ENCODE results near the gene NDOR1.
"Not testable (repeated sequence)": the region's sequence is repeated elsewhere in the genome, so short reads cannot be mapped to it uniquely, and the experiment has no call there.

The NDOR1 gene

DNA sequence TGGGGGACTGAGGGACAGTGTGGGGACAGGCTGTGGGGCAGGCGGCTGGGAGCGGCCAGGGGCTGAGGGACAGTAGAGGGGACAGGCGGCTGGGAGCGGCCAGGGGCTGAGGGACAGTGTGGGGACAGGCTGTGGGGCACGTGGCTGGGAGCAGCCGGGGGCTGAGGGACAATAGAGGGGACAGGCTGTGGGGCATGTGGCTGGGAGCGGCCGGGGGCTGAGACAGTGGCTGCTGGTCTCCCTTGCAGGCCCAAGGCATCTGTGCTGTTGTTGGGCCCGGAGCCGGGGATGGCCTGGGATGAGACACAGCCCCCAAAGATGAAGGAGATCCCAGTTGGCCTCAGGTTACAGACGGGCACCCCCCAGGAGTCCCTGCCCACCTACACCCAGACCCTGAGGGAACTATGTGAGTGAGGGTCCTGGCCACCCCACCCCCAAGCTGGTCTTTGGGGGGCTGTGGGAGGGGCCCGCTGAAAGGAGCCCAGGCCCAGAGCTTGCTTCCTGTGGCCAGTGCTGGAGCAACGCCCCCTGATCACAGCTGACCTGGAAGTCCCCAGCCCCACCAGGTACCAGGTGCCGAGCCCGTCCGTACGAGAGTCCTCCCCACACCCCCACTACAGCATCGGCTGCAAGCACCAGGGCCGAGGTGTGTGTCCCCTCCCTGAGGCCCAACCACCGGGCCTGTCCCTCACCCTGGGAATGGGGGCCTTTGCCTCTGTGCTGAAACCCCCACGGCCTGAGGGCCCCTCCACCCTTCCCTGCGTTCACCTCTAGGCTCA lies 46.2 kb downstream of the NDOR1 start:
- Histone ChIP-seq H3K36me3 (ENCODE audit: insufficient read depth, low read length) (no peaks in the 10 kb centered on the region), H3K79me2 (ENCODE audit: control insufficient read depth, insufficient read depth, low read length, unreplicated experiment) (peaks cover 13% of the 10 kb centered on the region), H3K27me3 (ENCODE audit: insufficient read depth, low read length) (no peaks in the 10 kb centered on the region), H3K27ac (ENCODE audit: low read depth, low read length) (no peak overlapping the region), H3K4me3 (ENCODE audit: low read depth, low read length) (no peak overlapping the region), H3K4me1 (ENCODE audit: control insufficient read depth, insufficient read depth, low read length, unreplicated experiment) (peaks cover 11% of the 10 kb centered on the region), H2AFZ (ENCODE audit: low read length, unreplicated experiment) (no peak overlapping the region)

DNA sequence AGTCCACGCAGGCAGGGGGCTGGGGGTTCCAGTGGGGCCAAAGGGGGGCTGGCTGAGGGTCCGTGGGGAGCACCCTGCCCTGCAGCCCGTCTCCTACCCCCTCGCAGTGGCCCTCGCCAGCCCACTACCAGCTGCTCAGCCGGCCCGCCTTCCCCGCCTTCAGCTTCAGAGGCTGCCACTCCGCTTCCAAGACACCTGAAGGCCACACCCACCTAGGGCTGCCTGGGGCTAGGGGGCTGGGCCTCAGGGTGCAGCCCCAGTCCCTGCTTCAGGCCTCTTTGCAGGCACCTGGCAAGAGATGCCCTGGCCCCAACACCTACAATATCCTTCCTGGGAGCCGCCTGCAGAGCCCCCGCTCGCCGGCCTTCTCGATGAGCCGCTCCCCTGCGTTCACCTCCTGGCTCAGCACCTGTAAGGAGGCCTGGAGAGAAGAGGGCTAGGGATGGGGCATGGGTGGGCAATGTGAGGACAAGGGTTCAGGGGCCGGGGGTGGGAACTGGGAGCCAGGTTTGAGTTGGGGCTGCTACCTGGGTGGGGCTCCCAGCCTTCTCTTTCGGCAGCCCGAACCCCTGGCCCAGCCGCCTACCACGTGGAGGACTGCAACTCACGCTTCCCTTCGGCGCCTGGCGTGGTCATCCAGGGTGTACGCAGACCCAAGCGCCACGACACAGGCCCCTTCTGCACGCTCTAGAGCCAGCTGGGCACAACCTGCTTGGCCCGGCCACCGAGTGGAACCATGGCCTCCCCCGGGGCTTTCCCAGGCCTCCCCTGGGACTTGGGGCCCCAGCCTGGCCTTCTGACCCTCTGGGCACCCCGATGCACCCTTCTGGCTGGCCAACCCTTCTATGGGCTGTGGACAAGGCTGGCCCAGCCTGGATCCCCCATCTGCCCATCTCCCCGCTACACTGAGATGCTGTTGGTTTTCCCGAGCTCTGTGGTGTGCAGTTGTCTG lies 47.3 kb downstream of the NDOR1 start:
- H3K27ac ChIP-seq (ENCODE audit: low read depth, low read length), result no peak overlapping the region
- H3K79me2 ChIP-seq (ENCODE audit: control insufficient read depth, insufficient read depth, low read length, unreplicated experiment), result peaks cover 19% of the 10 kb centered on the region
- H3K4me3 ChIP-seq (ENCODE audit: low read depth, low read length), result no peak overlapping the region
- no peaks in the 10 kb centered on the region for H3K27me3 ChIP-seq (ENCODE audit: insufficient read depth, low read length)
- H3K4me1 ChIP-seq (ENCODE audit: control insufficient read depth, insufficient read depth, low read length, unreplicated experiment), result peaks cover 14% of the 10 kb centered on the region
- 0 out of 2 replicates have a peak, but pooled peaks cover 3% of the 10 kb centered on the region for H3K36me3 ChIP-seq (ENCODE audit: insufficient read depth, low read length)
- H2AFZ ChIP-seq (ENCODE audit: low read length, unreplicated experiment), result no peak overlapping the region

DNA sequence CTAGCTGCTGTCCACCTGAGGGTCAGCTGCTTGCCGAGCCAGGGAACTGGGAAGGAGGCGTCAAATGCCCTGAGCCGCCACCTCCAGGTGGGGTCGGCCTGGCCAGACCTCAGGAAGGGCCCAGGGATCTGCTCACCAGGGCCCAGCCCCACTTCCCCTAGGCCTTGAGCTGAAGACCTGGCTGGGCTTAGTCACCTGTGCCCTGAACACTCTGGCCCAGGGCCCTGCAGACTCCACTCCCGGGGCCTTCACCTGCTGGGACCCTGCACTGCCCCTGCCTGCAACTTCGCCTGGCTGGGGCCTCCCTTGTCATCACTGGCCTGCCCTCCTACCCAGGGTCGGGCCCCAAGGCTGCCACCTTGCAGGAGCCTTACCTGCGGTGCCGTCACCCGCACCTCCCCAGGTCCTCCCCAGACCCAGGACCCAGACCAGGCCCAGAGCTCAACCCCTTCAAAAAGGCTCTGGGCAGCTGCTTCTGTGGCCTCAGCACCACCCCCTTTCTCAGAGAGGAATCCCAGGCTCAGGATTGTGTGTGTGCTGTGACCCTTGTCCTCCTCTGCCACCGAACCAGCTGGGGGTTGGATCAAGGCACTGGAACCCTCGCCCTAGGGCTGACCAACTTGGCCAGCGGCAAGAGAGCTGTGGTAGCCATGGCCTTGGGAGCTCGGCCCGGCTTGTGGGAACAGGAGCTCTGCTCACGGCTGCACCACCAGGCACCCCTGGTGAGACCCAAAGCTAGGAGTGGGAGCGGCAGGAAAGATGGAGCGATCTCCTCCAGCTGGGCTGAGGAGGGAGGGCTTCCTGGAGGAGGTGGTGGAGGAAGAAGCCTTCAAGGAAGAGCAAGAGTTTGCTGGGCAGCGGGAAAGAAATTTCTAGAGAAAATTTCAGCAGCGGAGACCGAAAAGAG lies 48.5 kb downstream of the NDOR1 start:
- Histone ChIP-seq H2AFZ (ENCODE audit: low read length, unreplicated experiment) (peak overlapping the region; percentile 98), H3K27me3 (ENCODE audit: insufficient read depth, low read length) (no peaks in the 10 kb centered on the region), H3K27ac (ENCODE audit: low read depth, low read length) (no peak overlapping the region), H3K4me1 (ENCODE audit: control insufficient read depth, insufficient read depth, low read length, unreplicated experiment) (peaks cover 14% of the 10 kb centered on the region), H3K36me3 (ENCODE audit: insufficient read depth, low read length) (peaks cover 6% of the 10 kb centered on the region; the same call in 1 of the 2 replicates), H3K79me2 (ENCODE audit: control insufficient read depth, insufficient read depth, low read length, unreplicated experiment) (peaks cover 19% of the 10 kb centered on the region), H3K4me3 (ENCODE audit: low read depth, low read length) (peak overlapping the region; percentile 83)

DNA sequence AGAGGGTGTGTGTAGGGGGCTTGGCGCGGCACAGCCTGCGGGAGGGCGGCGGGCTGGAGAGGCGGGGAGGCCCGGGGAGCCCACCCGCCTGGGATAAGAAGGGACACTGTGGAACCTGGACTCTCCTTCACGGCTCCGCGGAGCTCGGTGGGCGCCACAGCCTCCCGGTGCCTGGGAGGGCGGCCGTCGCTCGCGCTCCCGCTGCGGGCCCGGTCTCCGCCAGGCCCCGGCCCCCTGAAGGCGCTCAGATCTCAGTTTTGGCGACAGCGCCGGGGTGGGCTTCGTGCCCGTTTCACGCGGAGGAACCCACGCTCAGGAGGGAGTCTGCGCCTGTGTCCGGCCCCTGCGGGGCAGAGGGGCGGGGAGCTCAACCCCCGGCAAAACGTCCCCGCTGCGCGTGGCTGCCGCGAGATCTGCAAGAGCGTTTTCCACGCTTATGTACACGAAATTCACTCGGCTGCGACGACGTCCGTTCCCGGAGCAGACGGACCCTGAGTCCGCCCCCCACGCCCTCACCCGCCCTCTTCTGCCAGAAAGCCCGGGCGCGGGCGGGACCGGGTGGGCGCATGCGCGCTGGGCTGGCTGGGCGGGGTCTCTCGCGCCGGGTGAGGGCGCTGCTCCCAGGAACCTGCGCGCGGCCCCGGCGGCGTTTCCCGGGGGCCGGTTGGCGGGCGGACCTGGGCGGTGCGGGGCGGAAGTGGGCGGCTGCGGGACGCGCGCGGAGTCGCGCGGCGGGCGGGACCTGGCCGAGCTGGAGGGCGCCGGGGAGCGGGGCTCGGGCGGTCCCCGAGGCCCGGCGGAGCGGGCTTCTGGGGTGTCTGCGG lies 49.3 kb downstream of the NDOR1 start, which contains the start of gene NELFB:
TSS of gene NELFB (plus strand) at position 704 of the 824 bp plus-strand sequence.
- Histone ChIP-seq H3K4me1 (ENCODE audit: control insufficient read depth, insufficient read depth, low read length, unreplicated experiment) (peaks cover 14% of the 10 kb centered on the region), H3K27ac (ENCODE audit: low read depth, low read length) (no peak within 1 kb of the TSS), H3K4me3 (ENCODE audit: low read depth, low read length) (peak within 1 kb of the TSS; percentile 83), H2AFZ (ENCODE audit: low read length, unreplicated experiment) (peak within 1 kb of the TSS; percentile 98), H3K27me3 (ENCODE audit: insufficient read depth, low read length) (no peaks in the 10 kb centered on the region), H3K36me3 (ENCODE audit: insufficient read depth, low read length) (peaks cover 6% of the 10 kb centered on the region; the same call in 1 of the 2 replicates), H3K79me2 (ENCODE audit: control insufficient read depth, insufficient read depth, low read length, unreplicated experiment) (peaks cover 19% of the 10 kb centered on the region)

DNA sequence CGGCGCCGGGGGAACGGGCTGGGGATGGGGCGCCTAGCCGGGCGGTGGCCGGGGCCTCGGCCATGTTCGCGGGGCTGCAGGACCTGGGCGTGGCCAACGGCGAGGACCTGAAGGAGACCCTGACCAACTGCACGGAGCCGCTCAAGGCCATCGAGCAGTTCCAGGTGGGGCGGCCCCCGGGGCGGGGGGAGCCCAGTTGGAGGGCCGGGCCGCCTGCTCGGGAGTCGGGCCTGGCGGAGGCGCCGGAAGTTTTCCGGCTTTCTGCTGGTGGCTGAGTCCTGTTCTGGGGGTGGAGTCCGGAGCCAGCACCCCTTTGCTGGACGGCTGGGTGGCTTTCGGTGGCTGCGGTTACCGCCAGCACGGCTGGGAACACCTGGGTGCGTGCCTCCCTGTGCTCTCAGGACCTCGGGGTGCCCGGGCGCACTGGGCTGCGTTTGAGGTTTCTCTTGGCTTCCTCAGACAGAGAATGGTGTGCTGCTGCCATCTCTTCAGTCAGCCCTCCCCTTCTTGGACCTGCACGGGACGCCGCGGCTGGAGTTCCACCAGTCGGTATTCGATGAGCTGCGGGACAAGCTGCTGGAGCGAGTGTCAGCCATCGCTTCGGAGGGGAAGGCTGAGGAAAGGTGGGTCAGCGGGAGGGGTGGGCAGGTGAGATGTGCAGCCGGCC lies 50.1 kb downstream of the NDOR1 start:
- peaks cover 14% of the 10 kb centered on the region for H3K4me1 ChIP-seq (ENCODE audit: control insufficient read depth, insufficient read depth, low read length, unreplicated experiment)
- no peak overlapping the region for H3K27ac ChIP-seq (ENCODE audit: low read depth, low read length)

DNA sequence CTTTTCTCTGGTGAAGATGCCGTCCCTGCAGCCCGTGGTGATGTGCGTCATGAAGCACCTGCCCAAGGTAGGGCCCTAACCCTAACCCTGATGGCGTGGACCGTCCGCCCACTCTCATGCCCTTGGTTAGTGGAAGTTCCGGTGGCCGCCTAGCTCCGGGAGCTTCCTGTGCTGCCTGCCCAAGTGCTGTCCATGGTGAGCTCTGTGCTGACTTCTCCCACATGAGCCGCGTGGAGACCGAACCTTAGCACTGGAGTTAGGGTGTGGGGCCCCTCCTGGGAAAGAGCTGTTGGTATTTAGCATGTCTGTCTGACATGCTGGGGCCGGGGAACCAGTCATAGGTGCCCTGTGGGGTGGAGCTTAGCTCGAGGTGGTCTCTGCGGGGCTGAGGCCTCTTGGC lies 50.9 kb downstream of the NDOR1 start:
- peaks cover 19% of the 10 kb centered on the region for H3K79me2 ChIP-seq (ENCODE audit: control insufficient read depth, insufficient read depth, low read length, unreplicated experiment)
- peaks cover 14% of the 10 kb centered on the region for H3K4me1 ChIP-seq (ENCODE audit: control insufficient read depth, insufficient read depth, low read length, unreplicated experiment)
- peak overlapping the region; percentile 83 for H3K4me3 ChIP-seq (ENCODE audit: low read depth, low read length)
- H3K27ac ChIP-seq (ENCODE audit: low read depth, low read length), result no peak overlapping the region
- H3K27me3 ChIP-seq (ENCODE audit: insufficient read depth, low read length), result no peaks in the 10 kb centered on the region
- peaks cover 6% of the 10 kb centered on the region; the same call in 1 of the 2 replicates for H3K36me3 ChIP-seq (ENCODE audit: insufficient read depth, low read length)
- H2AFZ ChIP-seq (ENCODE audit: low read length, unreplicated experiment), result no peak overlapping the region

More for the DNA sequence above, 50.1 kb downstream of the NDOR1 start:
- Histone ChIP-seq H3K36me3 (ENCODE audit: insufficient read depth, low read length) (peaks cover 6% of the 10 kb centered on the region; the same call in 1 of the 2 replicates), H3K79me2 (ENCODE audit: control insufficient read depth, insufficient read depth, low read length, unreplicated experiment) (peaks cover 19% of the 10 kb centered on the region), H3K4me3 (ENCODE audit: low read depth, low read length) (peak overlapping the region; percentile 83), H2AFZ (ENCODE audit: low read length, unreplicated experiment) (peak overlapping the region; percentile 91), H3K27me3 (ENCODE audit: insufficient read depth, low read length) (no peaks in the 10 kb centered on the region)

DNA sequence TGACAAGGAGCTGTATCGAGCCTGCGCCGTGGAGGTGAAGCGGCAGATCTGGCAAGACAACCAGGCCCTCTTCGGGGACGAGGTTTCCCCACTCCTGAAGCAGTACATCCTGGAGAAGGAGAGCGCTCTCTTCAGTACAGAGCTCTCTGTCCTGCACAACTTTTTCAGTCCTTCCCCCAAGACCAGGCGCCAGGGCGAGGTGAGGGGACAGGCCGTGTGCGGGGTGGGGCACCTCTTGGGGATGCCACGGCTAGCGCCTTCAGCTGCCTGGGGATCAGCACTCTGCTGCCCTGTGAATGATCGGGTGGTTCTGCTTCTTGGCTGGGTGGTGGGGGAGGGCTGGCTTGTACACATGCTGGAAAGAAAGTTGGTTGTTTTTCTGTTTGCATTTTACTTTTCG lies 51.4 kb downstream of the NDOR1 start:
- Histone ChIP-seq H3K27me3 (ENCODE audit: insufficient read depth, low read length) (no peaks in the 10 kb centered on the region), H3K36me3 (ENCODE audit: insufficient read depth, low read length) (peaks cover 6% of the 10 kb centered on the region; the same call in 1 of the 2 replicates), H3K79me2 (ENCODE audit: control insufficient read depth, insufficient read depth, low read length, unreplicated experiment) (peaks cover 19% of the 10 kb centered on the region), H3K4me1 (ENCODE audit: control insufficient read depth, insufficient read depth, low read length, unreplicated experiment) (peaks cover 14% of the 10 kb centered on the region), H2AFZ (ENCODE audit: low read length, unreplicated experiment) (no peak overlapping the region), H3K4me3 (ENCODE audit: low read depth, low read length) (peak overlapping the region; percentile 83), H3K27ac (ENCODE audit: low read depth, low read length) (no peak overlapping the region)

DNA sequence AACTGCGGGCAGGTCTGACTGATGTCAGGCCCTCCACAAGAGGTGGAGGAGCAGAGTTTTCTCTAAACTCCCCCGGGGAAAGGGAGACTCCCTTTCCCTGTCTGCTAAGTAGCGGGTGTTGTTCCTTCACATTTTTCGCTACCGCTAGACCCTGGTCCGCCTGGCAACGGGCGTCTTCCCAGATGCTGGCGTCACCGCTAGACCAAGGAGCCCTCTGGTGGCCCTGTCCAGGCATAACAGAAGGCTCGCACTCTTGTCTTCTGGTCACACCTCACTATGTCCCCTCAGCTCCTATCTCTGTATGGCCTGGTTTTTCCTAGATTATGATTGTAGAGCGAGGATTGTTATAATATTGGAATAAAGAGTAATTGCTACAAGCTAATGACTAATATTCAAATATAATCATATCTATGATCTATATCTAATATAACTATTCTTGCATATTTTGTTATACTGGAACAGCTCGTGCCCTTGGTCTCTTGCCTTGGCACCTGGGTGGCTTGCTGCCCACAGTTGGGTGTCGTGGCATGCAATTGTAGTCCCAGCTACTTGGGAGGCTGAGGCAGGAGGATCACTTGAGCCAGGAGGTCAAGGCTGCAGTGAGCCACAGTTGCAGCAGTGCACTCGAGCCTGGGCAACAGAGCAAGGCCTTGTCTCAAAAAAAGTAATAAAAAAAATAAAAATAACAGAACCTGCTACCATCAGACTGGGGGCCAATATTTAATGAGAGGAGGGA lies 56.8 kb downstream of the NDOR1 start:
- peaks cover 11% of the 10 kb centered on the region; the same call in 1 of the 2 replicates for H3K36me3 ChIP-seq (ENCODE audit: insufficient read depth, low read length)
- H2AFZ ChIP-seq (ENCODE audit: low read length, unreplicated experiment); H3K27me3 ChIP-seq (ENCODE audit: insufficient read depth, low read length); H3K27ac ChIP-seq (ENCODE audit: low read depth, low read length); H3K79me2 ChIP-seq (ENCODE audit: control insufficient read depth, insufficient read depth, low read length, unreplicated experiment); H3K4me3 ChIP-seq (ENCODE audit: low read depth, low read length); H3K4me1 ChIP-seq (ENCODE audit: control insufficient read depth, insufficient read depth, low read length, unreplicated experiment): not testable (repeated sequence)

Data from ACC112 (cell line).